Measurements from ENCODE around the gene ZFP64. TPM values are rescaled to one million over a fixed set of nuclear protein-coding genes. Genes with fewer than 3 reads are reported as not detected.

Gene ZFP64
- total RNA-seq, 4 donors from 2014 or later, result 5.4 to 23.4 (median 11.2) TPM

GRCh38 chr20:52102126-52102525 is 89.5 kb downstream of the ZFP64 start:
- no peak for DNase-seq
- intact Hi-C loops (cut with DNase I; ENCODE audit: low total_unique reads), result no loop called here
- H3K36me3 ChIP-seq, result no peaks in the 10 kb centered on the region
- no peak overlapping the region for H3K27ac ChIP-seq
- no peak overlapping the region for H3K4me3 ChIP-seq
- peaks cover 0 to 16% of the 10 kb centered on the region in 2 donors for H3K4me1 ChIP-seq
- TF ChIP-seq, protein P1, sequence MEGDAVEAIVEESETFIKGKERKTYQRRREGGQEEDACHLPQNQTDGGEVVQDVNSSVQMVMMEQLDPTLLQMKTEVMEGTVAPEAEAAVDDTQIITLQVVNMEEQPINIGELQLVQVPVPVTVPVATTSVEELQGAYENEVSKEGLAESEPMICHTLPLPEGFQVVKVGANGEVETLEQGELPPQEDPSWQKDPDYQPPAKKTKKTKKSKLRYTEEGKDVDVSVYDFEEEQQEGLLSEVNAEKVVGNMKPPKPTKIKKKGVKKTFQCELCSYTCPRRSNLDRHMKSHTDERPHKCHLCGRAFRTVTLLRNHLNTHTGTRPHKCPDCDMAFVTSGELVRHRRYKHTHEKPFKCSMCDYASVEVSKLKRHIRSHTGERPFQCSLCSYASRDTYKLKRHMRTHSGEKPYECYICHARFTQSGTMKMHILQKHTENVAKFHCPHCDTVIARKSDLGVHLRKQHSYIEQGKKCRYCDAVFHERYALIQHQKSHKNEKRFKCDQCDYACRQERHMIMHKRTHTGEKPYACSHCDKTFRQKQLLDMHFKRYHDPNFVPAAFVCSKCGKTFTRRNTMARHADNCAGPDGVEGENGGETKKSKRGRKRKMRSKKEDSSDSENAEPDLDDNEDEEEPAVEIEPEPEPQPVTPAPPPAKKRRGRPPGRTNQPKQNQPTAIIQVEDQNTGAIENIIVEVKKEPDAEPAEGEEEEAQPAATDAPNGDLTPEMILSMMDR (IDR thresholded peaks at IDR 0.05), result no peak
- TF ChIP-seq POLR2A (IDR thresholded peaks at IDR 0.05), result no peak
- no peaks in the 10 kb centered on the region for H3K9me3 ChIP-seq
- peaks cover 8 to 10% of the 10 kb centered on the region in 2 donors for H3K27me3 ChIP-seq
